HL-60/S4 treated with phorbol 12-myristate 13-acetate at 8.2 ng/mL for 4 days and 3 days (cell line): ENCODE measurements around the gene LRRC38.
"Not testable (repeated sequence)": the region's sequence is repeated elsewhere in the genome, so short reads cannot be mapped to it uniquely, and the experiment has no call there.

Experiments used
- in situ Hi-C: fragments of 300-500 bp; cut with MboI; formaldehyde crosslinking; loops from 2 replicates; pipeline ENCODE4 v1.15.0; 2022; ENCODE audit warnings: low sequenced_read_pairs

LRRC38 gene

GRCh38 chr1:13469343-13469742 is 44.5 kb downstream of the LRRC38 start:
- in situ Hi-C loops, result no loop called here

GRCh38 chr1:13465515-13465914 is 48.3 kb downstream of the LRRC38 start:
- in situ Hi-C loops, result no loop called here

GRCh38 chr1:13462682-13463081 is 51.1 kb downstream of the LRRC38 start:
- in situ Hi-C loops, result no loop called here

- in situ Hi-C loops, result no loop called here
Observed at GRCh38 chr1:13461977-13462376, 51.8 kb downstream of the LRRC38 start.

- in situ Hi-C loops, result no loop called here
Observed at GRCh38 chr1:13456904-13457532, 56.8 kb downstream of the LRRC38 start.

GRCh38 chr1:13451399-13451965 is 62.3 kb downstream of the LRRC38 start:
- in situ Hi-C loops, result no loop called here

GRCh38 chr1:13450204-13450603 is 63.6 kb downstream of the LRRC38 start:
- in situ Hi-C loops, result no loop called here

- in situ Hi-C loops, result no loop called here
Observed at GRCh38 chr1:13443335-13443979, 70.3 kb downstream of the LRRC38 start.

- in situ Hi-C loops, result not testable (repeated sequence)
Observed at GRCh38 chr1:13439104-13439783, 74.6 kb downstream of the LRRC38 start.

GRCh38 chr1:13435458-13435857 is 78.3 kb downstream of the LRRC38 start:
- in situ Hi-C loops, result no loop called here

GRCh38 chr1:13433694-13434358 is 80.0 kb downstream of the LRRC38 start:
- in situ Hi-C loops, result not testable (repeated sequence)

GRCh38 chr1:13432251-13432650 is 81.6 kb downstream of the LRRC38 start:
- in situ Hi-C loops, result no loop called here

GRCh38 chr1:13430495-13430894 is 83.3 kb downstream of the LRRC38 start:
- in situ Hi-C loops, result no loop called here
